ENCODE results near the gene DHX35.

DNA sequence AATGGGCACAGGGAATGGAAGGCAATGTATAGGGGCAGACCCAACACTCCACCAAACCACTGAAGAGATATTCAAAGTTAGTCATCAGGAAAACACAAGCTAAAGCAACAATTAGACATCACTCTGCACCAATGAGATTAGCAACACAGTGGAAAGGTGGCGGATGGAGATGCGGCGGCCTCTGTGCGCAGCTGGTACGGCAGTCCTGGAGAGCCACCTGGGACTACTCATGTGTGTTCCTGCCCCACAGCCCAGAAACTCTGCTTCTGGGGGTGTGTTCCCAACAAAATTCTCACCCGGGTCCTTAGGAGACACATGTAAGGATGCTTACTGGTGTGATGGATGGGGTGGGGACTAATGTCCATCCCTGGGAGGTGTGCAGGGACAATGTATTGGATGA, 82.4 kb downstream of the DHX35 start:
- TF ChIP-seq EZH2phosphoT487 (IDR thresholded peaks at IDR 0.05; ENCODE audit: borderline replicate concordance), result no peak
- TF ChIP-seq, protein P1, sequence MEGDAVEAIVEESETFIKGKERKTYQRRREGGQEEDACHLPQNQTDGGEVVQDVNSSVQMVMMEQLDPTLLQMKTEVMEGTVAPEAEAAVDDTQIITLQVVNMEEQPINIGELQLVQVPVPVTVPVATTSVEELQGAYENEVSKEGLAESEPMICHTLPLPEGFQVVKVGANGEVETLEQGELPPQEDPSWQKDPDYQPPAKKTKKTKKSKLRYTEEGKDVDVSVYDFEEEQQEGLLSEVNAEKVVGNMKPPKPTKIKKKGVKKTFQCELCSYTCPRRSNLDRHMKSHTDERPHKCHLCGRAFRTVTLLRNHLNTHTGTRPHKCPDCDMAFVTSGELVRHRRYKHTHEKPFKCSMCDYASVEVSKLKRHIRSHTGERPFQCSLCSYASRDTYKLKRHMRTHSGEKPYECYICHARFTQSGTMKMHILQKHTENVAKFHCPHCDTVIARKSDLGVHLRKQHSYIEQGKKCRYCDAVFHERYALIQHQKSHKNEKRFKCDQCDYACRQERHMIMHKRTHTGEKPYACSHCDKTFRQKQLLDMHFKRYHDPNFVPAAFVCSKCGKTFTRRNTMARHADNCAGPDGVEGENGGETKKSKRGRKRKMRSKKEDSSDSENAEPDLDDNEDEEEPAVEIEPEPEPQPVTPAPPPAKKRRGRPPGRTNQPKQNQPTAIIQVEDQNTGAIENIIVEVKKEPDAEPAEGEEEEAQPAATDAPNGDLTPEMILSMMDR (conservative IDR thresholded peaks at IDR 0.05; ENCODE audit: low read length), result no peak

Data from Loucy (cell line).